A549 (cell line): ENCODE results near the gene GZMH.

ENCODE experiments used
- MYC ChIP-seq: IDR thresholded peaks from 2 replicates; pipeline ENCODE4 v1.6.1; 2012; ENCODE audit warnings: mild to moderate bottlenecking, inconsistent platforms, low read length, improper control_type of control experiment, borderline replicate concordance
- POLR2AphosphoS2 ChIP-seq: conservative IDR thresholded peaks from 2 replicates; pipeline ENCODE4 v1.6.1; 2012; ENCODE audit warnings: low read length, improper control_type of control experiment, inconsistent platforms
- RAD21 ChIP-seq, 2 experiments: fragments of >200 bp in 1 of 2; sonication (Bioruptor Twin) in 1 of 2; formaldehyde crosslinking in 1 of 2; IDR thresholded peaks in 1 of 2; conservative IDR thresholded peaks in 1 of 2; 2 replicates in 1 of 2; 3 replicates in 1 of 2; pipeline ENCODE4 v1.6.1; 2012 to 2018; ENCODE audit warnings: inconsistent platforms in 1 of 2
- SMC3 ChIP-seq: fragments of >200 bp; sonication (Bioruptor Twin); formaldehyde crosslinking; IDR thresholded peaks from 3 replicates; pipeline ENCODE4 v1.6.1; 2018; ENCODE audit warnings: inconsistent platforms
- TF ChIP-seq, protein P1 (sequence below): fragments of 450-650 bp; IDR thresholded peaks from 2 replicates; pipeline ENCODE4 v1.6.1; 2014; ENCODE audit warnings: antibody characterized with exemption
- TF ChIP-seq, protein P2 (sequence below): fragments of >200 bp; sonication (Bioruptor Twin); formaldehyde crosslinking; IDR thresholded peaks from 3 replicates; pipeline ENCODE4 v1.5.1; 2016

DNA sequence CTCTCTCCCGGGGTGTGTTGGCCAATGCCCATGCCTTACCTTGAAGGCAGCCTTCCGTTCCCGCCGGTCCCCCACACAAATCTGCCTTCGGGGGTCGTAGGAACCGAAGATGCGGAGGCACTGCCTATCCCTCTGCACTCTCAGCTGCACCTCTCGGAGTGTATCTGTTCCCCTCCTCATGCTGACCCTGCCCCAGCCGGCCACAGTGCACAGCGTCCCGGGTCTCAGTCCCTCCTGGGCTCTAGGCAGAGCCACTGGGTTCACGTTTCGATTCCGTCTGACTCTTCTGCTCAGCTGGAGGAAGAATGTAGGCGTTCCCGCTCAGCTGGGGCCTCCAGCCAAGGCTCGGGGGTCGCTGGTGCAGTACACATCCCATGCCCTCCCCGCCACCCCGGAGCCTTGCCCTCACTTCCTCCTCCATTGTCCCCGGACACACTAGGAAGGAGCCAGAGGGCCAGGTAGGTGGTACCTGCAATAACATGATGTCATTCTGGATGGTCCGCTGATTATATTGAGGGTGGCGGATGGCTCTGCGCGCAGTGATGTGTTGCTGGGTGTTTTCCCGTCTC is 35.2 kb downstream of the GZMH start:
- TF ChIP-seq, protein P1, sequence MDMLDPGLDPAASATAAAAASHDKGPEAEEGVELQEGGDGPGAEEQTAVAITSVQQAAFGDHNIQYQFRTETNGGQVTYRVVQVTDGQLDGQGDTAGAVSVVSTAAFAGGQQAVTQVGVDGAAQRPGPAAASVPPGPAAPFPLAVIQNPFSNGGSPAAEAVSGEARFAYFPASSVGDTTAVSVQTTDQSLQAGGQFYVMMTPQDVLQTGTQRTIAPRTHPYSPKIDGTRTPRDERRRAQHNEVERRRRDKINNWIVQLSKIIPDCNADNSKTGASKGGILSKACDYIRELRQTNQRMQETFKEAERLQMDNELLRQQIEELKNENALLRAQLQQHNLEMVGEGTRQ = no peak
- TF ChIP-seq POLR2AphosphoS2 (no peak), SMC3 (no peak), RAD21 (conservative IDR thresholded peaks at IDR 0.05 in 1 of 2, IDR thresholded peaks at IDR 0.05 in 1 of 2) (no peak), MYC (no peak)
- TF ChIP-seq, protein P2, sequence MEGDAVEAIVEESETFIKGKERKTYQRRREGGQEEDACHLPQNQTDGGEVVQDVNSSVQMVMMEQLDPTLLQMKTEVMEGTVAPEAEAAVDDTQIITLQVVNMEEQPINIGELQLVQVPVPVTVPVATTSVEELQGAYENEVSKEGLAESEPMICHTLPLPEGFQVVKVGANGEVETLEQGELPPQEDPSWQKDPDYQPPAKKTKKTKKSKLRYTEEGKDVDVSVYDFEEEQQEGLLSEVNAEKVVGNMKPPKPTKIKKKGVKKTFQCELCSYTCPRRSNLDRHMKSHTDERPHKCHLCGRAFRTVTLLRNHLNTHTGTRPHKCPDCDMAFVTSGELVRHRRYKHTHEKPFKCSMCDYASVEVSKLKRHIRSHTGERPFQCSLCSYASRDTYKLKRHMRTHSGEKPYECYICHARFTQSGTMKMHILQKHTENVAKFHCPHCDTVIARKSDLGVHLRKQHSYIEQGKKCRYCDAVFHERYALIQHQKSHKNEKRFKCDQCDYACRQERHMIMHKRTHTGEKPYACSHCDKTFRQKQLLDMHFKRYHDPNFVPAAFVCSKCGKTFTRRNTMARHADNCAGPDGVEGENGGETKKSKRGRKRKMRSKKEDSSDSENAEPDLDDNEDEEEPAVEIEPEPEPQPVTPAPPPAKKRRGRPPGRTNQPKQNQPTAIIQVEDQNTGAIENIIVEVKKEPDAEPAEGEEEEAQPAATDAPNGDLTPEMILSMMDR = no peak
